ENCODE data around the gene PRDX3. TPM values are rescaled to one million over a fixed set of nuclear protein-coding genes. Genes with fewer than 3 reads are reported as not detected.

The PRDX3 gene
- polyA plus RNA-seq, 1 donor (not counting 4 experiments of a cell fraction or from before 2014, with no cell fraction given) = 304 TPM

DNA sequence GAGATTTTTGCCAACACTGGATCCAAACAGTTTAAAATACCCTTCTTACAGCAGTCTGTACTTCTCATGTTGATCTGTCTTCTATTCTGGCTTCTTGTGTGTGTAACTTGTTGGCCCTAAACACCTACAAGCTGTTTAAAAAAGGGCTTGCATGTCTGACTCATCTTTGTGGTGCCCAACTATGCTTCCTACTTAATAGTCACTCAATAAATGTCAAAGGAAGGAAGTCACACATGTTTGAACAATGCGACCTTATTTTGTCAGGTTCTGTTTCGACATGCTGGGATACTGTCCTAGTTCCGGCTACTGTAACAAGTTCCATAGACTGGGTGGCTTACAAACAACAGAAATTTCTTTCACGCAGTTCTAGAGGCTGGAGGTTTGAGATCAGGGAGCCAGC is 19.3 kb upstream of the PRDX3 start:
- H3K9me1 ChIP-seq (ENCODE audit: control insufficient read depth, extremely low read depth, insufficient read depth, low read length) = no peaks in the 10 kb centered on the region
- H3K36me3 ChIP-seq (ENCODE audit: control insufficient read depth in 2 of 2, extremely low read depth in 1 of 2, insufficient read depth in 2 of 2, low read length in 2 of 2) = no peaks in the 10 kb centered on the region
- peak overlapping the region; percentile 63 for H3K27ac ChIP-seq (ENCODE audit: control insufficient read depth, insufficient read depth, low read length)
- no peak overlapping the region for H2AFZ ChIP-seq (ENCODE audit: control insufficient read depth, low read length)
- DNase-seq (ENCODE audit: low read depth, low spot score) = peak; percentile 96
- no peak overlapping the region for H3K9ac ChIP-seq (ENCODE audit: control insufficient read depth, extremely low read depth, insufficient read depth, low read length)
- H3K4me2 ChIP-seq (ENCODE audit: control insufficient read depth, extremely low read depth, insufficient read depth, low read depth, low read length) = peak overlapping the region; percentile 70
- H3K27me3 ChIP-seq (ENCODE audit: control insufficient read depth, extremely low read depth, insufficient read depth, low read length) = no peaks in the 10 kb centered on the region
- peak; percentile 83 for FAIRE-seq
- TF ChIP-seq EZH2 (IDR thresholded peaks at IDR 0.05; ENCODE audit: low read length) = no peak
- TF ChIP-seq, protein P1, sequence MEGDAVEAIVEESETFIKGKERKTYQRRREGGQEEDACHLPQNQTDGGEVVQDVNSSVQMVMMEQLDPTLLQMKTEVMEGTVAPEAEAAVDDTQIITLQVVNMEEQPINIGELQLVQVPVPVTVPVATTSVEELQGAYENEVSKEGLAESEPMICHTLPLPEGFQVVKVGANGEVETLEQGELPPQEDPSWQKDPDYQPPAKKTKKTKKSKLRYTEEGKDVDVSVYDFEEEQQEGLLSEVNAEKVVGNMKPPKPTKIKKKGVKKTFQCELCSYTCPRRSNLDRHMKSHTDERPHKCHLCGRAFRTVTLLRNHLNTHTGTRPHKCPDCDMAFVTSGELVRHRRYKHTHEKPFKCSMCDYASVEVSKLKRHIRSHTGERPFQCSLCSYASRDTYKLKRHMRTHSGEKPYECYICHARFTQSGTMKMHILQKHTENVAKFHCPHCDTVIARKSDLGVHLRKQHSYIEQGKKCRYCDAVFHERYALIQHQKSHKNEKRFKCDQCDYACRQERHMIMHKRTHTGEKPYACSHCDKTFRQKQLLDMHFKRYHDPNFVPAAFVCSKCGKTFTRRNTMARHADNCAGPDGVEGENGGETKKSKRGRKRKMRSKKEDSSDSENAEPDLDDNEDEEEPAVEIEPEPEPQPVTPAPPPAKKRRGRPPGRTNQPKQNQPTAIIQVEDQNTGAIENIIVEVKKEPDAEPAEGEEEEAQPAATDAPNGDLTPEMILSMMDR (optimal IDR thresholded peaks at IDR 0.05 in 1 of 3, IDR thresholded peaks at IDR 0.05 in 1 of 3, conservative IDR thresholded peaks at IDR 0.05 in 1 of 3; ENCODE audit: extremely low read depth in 1 of 3, insufficient read depth in 2 of 3, low read length in 3 of 3) = no peak
- peak overlapping the region in 2 of 3 experiments; percentile 4 to 14 for H3K4me3 ChIP-seq (ENCODE audit: control insufficient read depth in 2 of 3, extremely low read depth in 1 of 3, insufficient read depth in 2 of 3, low read depth in 1 of 3, low read length in 3 of 3)
- H3K9me3 ChIP-seq (ENCODE audit: control insufficient read depth, low read depth, low read length) = no peaks in the 10 kb centered on the region
- H3K4me1 ChIP-seq (ENCODE audit: control insufficient read depth, extremely low read depth, insufficient read depth, low read length) = peaks cover 38% of the 10 kb centered on the region
- H4K20me1 ChIP-seq (ENCODE audit: control insufficient read depth, extremely low read depth, insufficient read depth, low read length) = no peaks in the 10 kb centered on the region
- H3K79me2 ChIP-seq (ENCODE audit: control insufficient read depth, insufficient read depth, low read length) = no peaks in the 10 kb centered on the region
- dilution Hi-C loops (cut with MboI; ENCODE audit: extremely low pct_ligation_motif_present, low sequenced_read_pairs) = no loop called here

DNA sequence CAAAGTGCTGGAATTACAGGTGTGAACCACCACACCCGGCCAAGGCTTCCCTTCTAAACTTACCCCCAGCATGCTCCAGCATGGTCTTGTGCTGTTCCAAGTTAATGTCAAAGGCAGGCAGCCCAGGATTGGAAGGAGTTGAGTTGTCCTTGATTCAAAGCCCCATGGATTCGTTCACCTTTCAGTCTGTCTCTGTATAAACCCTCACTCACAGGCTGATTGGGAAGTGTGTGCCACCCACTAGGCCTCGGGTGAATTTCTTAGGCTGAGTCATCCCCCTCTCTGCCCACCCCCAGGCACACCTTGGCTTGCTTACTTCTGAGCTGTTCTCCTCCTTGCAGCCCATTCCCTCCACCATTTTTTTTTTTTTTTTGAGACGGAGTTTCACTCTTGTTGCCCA is 13.3 kb upstream of the PRDX3 start:
- no peak overlapping the region for H2AFZ ChIP-seq (ENCODE audit: control insufficient read depth, low read length)
- TF ChIP-seq EZH2 (IDR thresholded peaks at IDR 0.05; ENCODE audit: low read length) = no peak
- TF ChIP-seq, protein P1 (optimal IDR thresholded peaks at IDR 0.05 in 1 of 3, IDR thresholded peaks at IDR 0.05 in 1 of 3, conservative IDR thresholded peaks at IDR 0.05 in 1 of 3; ENCODE audit: extremely low read depth in 1 of 3, insufficient read depth in 2 of 3, low read length in 3 of 3) = no peak
- FAIRE-seq = peak; percentile 80
- H3K79me2 ChIP-seq (ENCODE audit: control insufficient read depth, insufficient read depth, low read length) = no peaks in the 10 kb centered on the region
- no peak overlapping the region for H3K4me3 ChIP-seq (ENCODE audit: control insufficient read depth in 2 of 3, extremely low read depth in 1 of 3, insufficient read depth in 2 of 3, low read depth in 1 of 3, low read length in 3 of 3)
- H3K27ac ChIP-seq (ENCODE audit: control insufficient read depth, insufficient read depth, low read length) = no peak overlapping the region
- no peaks in the 10 kb centered on the region for H3K9me1 ChIP-seq (ENCODE audit: control insufficient read depth, extremely low read depth, insufficient read depth, low read length)
- H3K4me1 ChIP-seq (ENCODE audit: control insufficient read depth, extremely low read depth, insufficient read depth, low read length) = peaks cover 18% of the 10 kb centered on the region
- DNase-seq (ENCODE audit: low read depth, low spot score) = peak; percentile 68
- H3K9me3 ChIP-seq (ENCODE audit: control insufficient read depth, low read depth, low read length) = no peaks in the 10 kb centered on the region
- H3K4me2 ChIP-seq (ENCODE audit: control insufficient read depth, extremely low read depth, insufficient read depth, low read depth, low read length) = no peak overlapping the region
- dilution Hi-C loops (cut with MboI; ENCODE audit: extremely low pct_ligation_motif_present, low sequenced_read_pairs) = no loop called here
- no peaks in the 10 kb centered on the region for H4K20me1 ChIP-seq (ENCODE audit: control insufficient read depth, extremely low read depth, insufficient read depth, low read length)
- no peaks in the 10 kb centered on the region for H3K36me3 ChIP-seq (ENCODE audit: control insufficient read depth in 2 of 2, extremely low read depth in 1 of 2, insufficient read depth in 2 of 2, low read length in 2 of 2)
- H3K27me3 ChIP-seq (ENCODE audit: control insufficient read depth, extremely low read depth, insufficient read depth, low read length) = no peaks in the 10 kb centered on the region
- no peak overlapping the region for H3K9ac ChIP-seq (ENCODE audit: control insufficient read depth, extremely low read depth, insufficient read depth, low read length)
